KMS-11 (cell line): ENCODE results near the gene CHRM3.

Experiments used
- H2AFZ ChIP-seq: fragments of 200-600 bp; sonication (generic); 2 replicates; pipeline ENCODE4 v1.6.1; 2016; ENCODE audit warnings: antibody characterized with exemption, mixed run types, low read depth
- H3K27ac ChIP-seq: fragments of 200-600 bp; sonication (generic); 2 replicates; pipeline ENCODE4 v1.6.1; 2016; ENCODE audit warnings: mild to moderate bottlenecking, mixed run types
- H3K27me3 ChIP-seq: fragments of 200-600 bp; sonication (generic); 2 replicates; pipeline ENCODE4 v1.6.1; 2017; ENCODE audit warnings: mild to moderate bottlenecking, low read depth, mixed run types, moderate library complexity; ENCODE audit not compliant: insufficient read depth
- H3K36me3 ChIP-seq: fragments of 200-600 bp; sonication (generic); 2 replicates; pipeline ENCODE4 v1.6.1; 2017; ENCODE audit warnings: mild to moderate bottlenecking, mixed run types; ENCODE audit not compliant: insufficient read depth
- H3K4me1 ChIP-seq: fragments of 200-600 bp; sonication (generic); 2 replicates; pipeline ENCODE4 v1.6.1; 2016; ENCODE audit warnings: mild to moderate bottlenecking, low read depth, mixed run types; ENCODE audit not compliant: poor library complexity, severe bottlenecking
- H3K4me2 ChIP-seq: fragments of 200-600 bp; sonication (generic); 2 replicates; pipeline ENCODE4 v1.7.0; 2016; ENCODE audit warnings: mild to moderate bottlenecking, mixed run types
- H3K4me3 ChIP-seq: fragments of 200-600 bp; sonication (generic); IDR thresholded peaks from 2 replicates; pipeline ENCODE4 v1.6.1; 2017; ENCODE audit warnings: low read depth, low read length, mixed read lengths; ENCODE audit not compliant: insufficient read depth
- H3K79me2 ChIP-seq: fragments of 200-600 bp; sonication (generic); 2 replicates; pipeline ENCODE4 v1.6.1; 2016; ENCODE audit warnings: low read depth, mixed run types; ENCODE audit not compliant: insufficient read depth
- H3K9ac ChIP-seq: fragments of 200-600 bp; sonication (generic); 2 replicates; pipeline ENCODE4 v1.6.1; 2016; ENCODE audit warnings: mild to moderate bottlenecking, mixed run types
- H4K20me1 ChIP-seq: fragments of 200-600 bp; sonication (generic); 2 replicates; pipeline ENCODE4 v1.6.1; 2016; ENCODE audit warnings: mild to moderate bottlenecking, mixed run types; ENCODE audit not compliant: insufficient read depth
- CTCF ChIP-seq: fragments of 200-600 bp; sonication (generic); conservative IDR thresholded peaks from 2 replicates; pipeline ENCODE4 v1.6.1; 2017; ENCODE audit warnings: low read depth, mild to moderate bottlenecking, antibody characterized with exemption, low read length, moderate library complexity, mixed read lengths

The CHRM3 gene

GRCh38 chr1:239383714-239384113 is 2.7 kb upstream of the CHRM3 start:
- Histone ChIP-seq H3K4me3 (no peak overlapping the region), H3K79me2 (no peaks in the 10 kb centered on the region), H4K20me1 (no peaks in the 10 kb centered on the region), H3K4me2 (no peak overlapping the region), H3K27me3 (no peaks in the 10 kb centered on the region), H3K36me3 (no peaks in the 10 kb centered on the region), H3K9ac (no peak overlapping the region), H3K4me1 (no peaks in the 10 kb centered on the region), H2AFZ (no peak overlapping the region), H3K27ac (no peak overlapping the region)
- no peak for TF ChIP-seq CTCF

GRCh38 chr1:239387304-239388158 is 1.2 kb downstream of the CHRM3 start:
- no peak overlapping the region for H3K4me3 ChIP-seq

GRCh38 chr1:239388159-239388485 is 1.8 kb downstream of the CHRM3 start:
- no peak overlapping the region for H3K9ac ChIP-seq
- no peaks in the 10 kb centered on the region for H3K27me3 ChIP-seq
- H2AFZ ChIP-seq: no peak overlapping the region

More at GRCh38 chr1:239387304-239388158, 1.2 kb downstream of the CHRM3 start:
- TF ChIP-seq CTCF: no peak
- Histone ChIP-seq H3K36me3 (no peaks in the 10 kb centered on the region), H2AFZ (no peak overlapping the region), H3K79me2 (no peaks in the 10 kb centered on the region), H3K4me1 (no peaks in the 10 kb centered on the region), H3K9ac (no peak overlapping the region), H3K4me2 (no peak overlapping the region), H3K27ac (no peak overlapping the region), H3K27me3 (no peaks in the 10 kb centered on the region), H4K20me1 (no peaks in the 10 kb centered on the region)

GRCh38 chr1:239388578-239388977 is 2.2 kb downstream of the CHRM3 start:
- no peaks in the 10 kb centered on the region for H3K4me1 ChIP-seq
- H2AFZ ChIP-seq: no peak overlapping the region
- TF ChIP-seq CTCF: no peak
- no peaks in the 10 kb centered on the region for H3K79me2 ChIP-seq
- H3K27me3 ChIP-seq: no peaks in the 10 kb centered on the region
- no peak overlapping the region for H3K27ac ChIP-seq
- no peaks in the 10 kb centered on the region for H4K20me1 ChIP-seq
- H3K36me3 ChIP-seq: no peaks in the 10 kb centered on the region
- no peak overlapping the region for H3K4me3 ChIP-seq
- H3K9ac ChIP-seq: no peak overlapping the region
- H3K4me2 ChIP-seq: no peak overlapping the region

More at GRCh38 chr1:239388159-239388485, 1.8 kb downstream of the CHRM3 start:
- Histone ChIP-seq H3K36me3 (no peaks in the 10 kb centered on the region), H4K20me1 (no peaks in the 10 kb centered on the region), H3K4me1 (no peaks in the 10 kb centered on the region), H3K27ac (no peak overlapping the region), H3K4me3 (no peak overlapping the region), H3K79me2 (no peaks in the 10 kb centered on the region), H3K4me2 (no peak overlapping the region)
- TF ChIP-seq CTCF: no peak
